Right lobe of liver (tissue), 4 donors: Measurements from ENCODE around the gene DUSP8.

Source experiments
- POLR2A ChIP-seq: fragments of 450-650 bp; IDR thresholded peaks from one replicate; pipeline ENCODE4 v1.6.1; 2017; ENCODE audit warnings: antibody characterized with exemption, mild to moderate bottlenecking
- TF ChIP-seq, protein P1 (sequence below), 4 donors: fragments of 200-600 bp in 3 of 4; fragments of 450-650 bp in 1 of 4; IDR thresholded peaks; one replicate each; pipeline versions ENCODE4 v1.5.1 to v1.8.0; 2016 to 2022; ENCODE audit warnings: antibody characterized with exemption in 4 of 4, mild to moderate bottlenecking in 2 of 4
- donor health status: DM: no; HTN: no; CAD: no.
- donor health status: DM: no; HTN: no; CAD: no.
- donor health status: DM: no; HTN: yes; CAD: no.

DNA sequence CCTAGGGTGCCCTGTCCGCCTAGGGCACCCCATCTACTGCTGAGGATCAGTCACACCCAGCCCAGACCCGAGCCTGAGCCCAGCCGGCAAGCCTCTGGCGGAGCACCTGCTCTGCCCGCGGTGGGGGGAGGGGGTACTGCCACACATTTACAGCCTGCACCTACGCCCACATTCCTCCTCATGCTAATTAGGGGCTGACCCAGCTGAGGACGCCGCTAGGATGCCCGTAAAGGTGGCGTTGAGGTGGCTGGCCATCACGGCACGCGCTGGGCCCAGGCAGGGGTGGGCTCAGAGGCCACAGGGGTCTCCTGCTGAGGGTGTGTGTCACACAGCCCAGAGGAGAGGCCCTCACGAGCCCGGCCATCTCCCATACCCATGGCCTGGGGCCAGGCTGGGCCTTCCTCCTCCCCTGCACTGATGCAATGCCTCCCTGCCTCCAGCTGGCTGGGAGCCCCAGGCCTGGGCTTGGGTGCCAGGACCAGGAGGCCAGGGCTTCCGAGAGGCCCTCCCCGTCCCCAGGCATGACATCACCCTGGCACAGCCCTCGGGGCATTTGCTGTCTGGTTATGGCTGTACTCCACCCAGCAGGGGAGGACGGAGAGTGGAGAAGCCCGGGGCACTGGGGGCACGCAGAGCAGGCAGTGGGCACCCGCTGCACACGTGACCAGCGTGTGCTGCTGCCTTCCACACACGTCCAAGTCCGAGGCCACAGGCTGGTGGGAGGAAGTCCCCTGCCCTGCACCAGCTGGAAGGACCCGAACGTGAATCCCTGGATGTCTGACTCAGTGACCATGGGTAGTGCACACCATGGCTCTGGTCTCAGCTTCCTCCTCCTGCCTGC, 12.7 kb downstream of the DUSP8 start:
- TF ChIP-seq, protein P1, sequence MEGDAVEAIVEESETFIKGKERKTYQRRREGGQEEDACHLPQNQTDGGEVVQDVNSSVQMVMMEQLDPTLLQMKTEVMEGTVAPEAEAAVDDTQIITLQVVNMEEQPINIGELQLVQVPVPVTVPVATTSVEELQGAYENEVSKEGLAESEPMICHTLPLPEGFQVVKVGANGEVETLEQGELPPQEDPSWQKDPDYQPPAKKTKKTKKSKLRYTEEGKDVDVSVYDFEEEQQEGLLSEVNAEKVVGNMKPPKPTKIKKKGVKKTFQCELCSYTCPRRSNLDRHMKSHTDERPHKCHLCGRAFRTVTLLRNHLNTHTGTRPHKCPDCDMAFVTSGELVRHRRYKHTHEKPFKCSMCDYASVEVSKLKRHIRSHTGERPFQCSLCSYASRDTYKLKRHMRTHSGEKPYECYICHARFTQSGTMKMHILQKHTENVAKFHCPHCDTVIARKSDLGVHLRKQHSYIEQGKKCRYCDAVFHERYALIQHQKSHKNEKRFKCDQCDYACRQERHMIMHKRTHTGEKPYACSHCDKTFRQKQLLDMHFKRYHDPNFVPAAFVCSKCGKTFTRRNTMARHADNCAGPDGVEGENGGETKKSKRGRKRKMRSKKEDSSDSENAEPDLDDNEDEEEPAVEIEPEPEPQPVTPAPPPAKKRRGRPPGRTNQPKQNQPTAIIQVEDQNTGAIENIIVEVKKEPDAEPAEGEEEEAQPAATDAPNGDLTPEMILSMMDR (IDR thresholded peaks at IDR 0.05) = no peak
- TF ChIP-seq POLR2A = peak; percentile 80
